Neural cell (in vitro differentiated cells): ENCODE measurements around the gene CCIN. TPM values are rescaled to one million over a fixed set of nuclear protein-coding genes. Genes with fewer than 3 reads are reported as not detected.
"Not testable (repeated sequence)": the region's sequence is repeated elsewhere in the genome, so short reads cannot be mapped to it uniquely, and the experiment has no call there.

ENCODE experiments used
- H2AFZ ChIP-seq: fragments of 200-600, 300-800 bp; sonication (generic), shearing (Covaris generic); 2 replicates; pipeline ENCODE4 v1.6.0; 2014; ENCODE audit warnings: low read depth, mild to moderate bottlenecking, antibody characterized with exemption, low read length, moderate library complexity
- H3F3A ChIP-seq: fragments of 200-600 bp; shearing (Covaris generic); 2 replicates; pipeline ENCODE4 v1.6.1; 2016; ENCODE audit warnings: mild to moderate bottlenecking, moderate library complexity, mixed read lengths, antibody characterized with exemption, low read length; ENCODE audit not compliant: insufficient read depth, poor library complexity, severe bottlenecking
- H3K27ac ChIP-seq: fragments of 200-600, 300-800 bp; sonication (generic), shearing (Covaris generic); 2 replicates; pipeline ENCODE4 v1.5.1; 2014; ENCODE audit warnings: mild to moderate bottlenecking, low read length, moderate library complexity
- H3K27me3 ChIP-seq: fragments of 300-800, 200-600 bp; sonication (generic), shearing (Covaris generic); 2 replicates; pipeline ENCODE4 v1.6.0; 2014; ENCODE audit warnings: mild to moderate bottlenecking, low read depth, low read length, moderate library complexity; ENCODE audit not compliant: insufficient read depth
- H3K36me3 ChIP-seq: fragments of 300-800, 200-600 bp; sonication (generic), shearing (Covaris generic); 2 replicates; pipeline ENCODE4 v1.5.1; 2014; ENCODE audit warnings: mild to moderate bottlenecking, antibody characterized with exemption, low read length, moderate library complexity; ENCODE audit not compliant: insufficient read depth
- H3K4me2 ChIP-seq: fragments of 300-800, 200-600 bp; sonication (generic), shearing (Covaris generic); 2 replicates; pipeline ENCODE4 v1.6.0; 2014; ENCODE audit warnings: mild to moderate bottlenecking, low read length
- H3K4me3 ChIP-seq: fragments of 300-800, 200-600 bp; sonication (generic), shearing (Covaris generic); 2 replicates; pipeline ENCODE4 v1.5.1; 2014; ENCODE audit warnings: mild to moderate bottlenecking, low read length, moderate library complexity
- H3K79me2 ChIP-seq: fragments of 200-600 bp; shearing (Covaris generic); replicated peaks from 2 replicates; pipeline ENCODE4 v1.6.0; 2014; ENCODE audit warnings: mild to moderate bottlenecking, low read length, moderate library complexity; ENCODE audit not compliant: insufficient read depth
- H3K9ac ChIP-seq: fragments of 300-800, 200-600 bp; sonication (generic), shearing (Covaris generic); 2 replicates; pipeline ENCODE4 v1.6.1; 2016; ENCODE audit warnings: mild to moderate bottlenecking, low read length, mixed read lengths
- H3K9me2 ChIP-seq: fragments of 200-600 bp; shearing (Covaris generic); 2 replicates; pipeline ENCODE4 v1.6.1; 2016; ENCODE audit warnings: mild to moderate bottlenecking, low read length, mixed read lengths; ENCODE audit not compliant: insufficient read depth
- H3K9me3 ChIP-seq: fragments of 200-600, 300-800 bp; sonication (generic), shearing (Covaris generic); 2 replicates; pipeline ENCODE4 v1.6.1; 2016; ENCODE audit warnings: mild to moderate bottlenecking, mixed run types, low read length, moderate library complexity, mixed read lengths
- H4K20me1 ChIP-seq: fragments of 200-600 bp; shearing (Covaris generic); 2 replicates; pipeline ENCODE4 v1.6.1; 2016; ENCODE audit warnings: mild to moderate bottlenecking, mixed run types; ENCODE audit not compliant: insufficient read depth
- EP300 ChIP-seq: fragments of 450-650 bp; conservative IDR thresholded peaks from 2 replicates; pipeline ENCODE4 v1.6.1; 2014; ENCODE audit warnings: antibody characterized with exemption, mild to moderate bottlenecking, moderate library complexity; ENCODE audit not compliant: poor library complexity, severe bottlenecking
- EZH2 ChIP-seq: fragments of 200-600, 300-800 bp; shearing (Covaris generic), sonication (generic); IDR thresholded peaks from 2 replicates; pipeline ENCODE4 v1.6.1; 2014; ENCODE audit warnings: antibody characterized with exemption, low read length, borderline replicate concordance, mild to moderate bottlenecking; ENCODE audit not compliant: insufficient read depth, poor library complexity, severe bottlenecking
- POLR2AphosphoS5 ChIP-seq: IDR thresholded peaks from 2 replicates; pipeline ENCODE4 v1.6.1; 2012
- RAD21 ChIP-seq: fragments of 450-650 bp; conservative IDR thresholded peaks from 2 replicates; pipeline ENCODE4 v1.6.1; 2014; ENCODE audit warnings: antibody characterized with exemption, mild to moderate bottlenecking, moderate library complexity
- SMC3 ChIP-seq: fragments of 450-650 bp; conservative IDR thresholded peaks from 2 replicates; pipeline ENCODE4 v1.6.1; 2014; ENCODE audit warnings: antibody characterized with exemption, mild to moderate bottlenecking, moderate library complexity; ENCODE audit not compliant: poor library complexity
- TAF1 ChIP-seq: IDR thresholded peaks from 2 replicates; pipeline ENCODE4 v1.6.1; 2012; ENCODE audit warnings: low read depth
- polyA plus RNA-seq: library from polyadenylated mRNA; depleted of rRNA; stranded (reverse); fragments of >200 nt; gene quantifications from 2 replicates; pipeline ENCODE4 v1.2.3, GENCODE V29; 2014
- TF ChIP-seq, protein P1 (sequence below): fragments of 450-650 bp; IDR thresholded peaks from 2 replicates; pipeline ENCODE4 v1.5.1; 2014; ENCODE audit warnings: antibody characterized with exemption, mild to moderate bottlenecking, moderate library complexity; ENCODE audit not compliant: poor library complexity, severe bottlenecking

CCIN gene
- polyA plus RNA-seq, 1 donor from 2014 or later: not detected

DNA sequence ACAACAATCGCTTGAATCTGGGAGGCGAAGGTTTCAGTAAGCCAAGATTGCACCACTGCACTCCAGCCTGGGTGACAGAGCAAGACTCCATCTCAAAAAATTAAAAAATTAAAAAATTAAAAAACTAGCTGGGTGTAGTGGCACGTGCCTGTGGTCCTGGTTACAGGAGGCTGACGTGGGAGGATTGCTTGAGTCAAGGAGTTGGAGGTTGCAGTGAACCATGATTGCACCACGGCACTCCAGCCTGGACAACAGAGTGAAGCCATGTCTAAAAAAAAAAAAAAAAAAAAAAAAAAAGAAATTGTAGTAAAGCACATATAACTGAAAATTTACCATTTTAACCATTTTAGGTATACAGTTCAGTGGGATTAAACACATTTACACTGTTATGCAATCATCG, 13.1 kb upstream of the CCIN start:
- no peak overlapping the region for H3K27ac ChIP-seq
- no peaks in the 10 kb centered on the region for H3K9me3 ChIP-seq
- no peak overlapping the region for H2AFZ ChIP-seq
- TF ChIP-seq EP300 (no peak), TAF1 (no peak), SMC3 (no peak), POLR2AphosphoS5 (no peak)
- no peak overlapping the region for H3K9ac ChIP-seq
- H3K27me3 ChIP-seq: no peaks in the 10 kb centered on the region
- H3K4me3 ChIP-seq: no peak overlapping the region
- H3F3A ChIP-seq: no peaks in the 10 kb centered on the region
- H4K20me1 ChIP-seq: no peaks in the 10 kb centered on the region
- no peaks in the 10 kb centered on the region for H3K9me2 ChIP-seq
- no peaks in the 10 kb centered on the region for H3K36me3 ChIP-seq
- H3K4me2 ChIP-seq: no peak overlapping the region
- H3K79me2 ChIP-seq: no peaks in the 10 kb centered on the region

- Histone ChIP-seq H3F3A (no peaks in the 10 kb centered on the region), H3K4me2 (no peak overlapping the region), H3K4me3 (no peak overlapping the region), H3K27me3 (no peaks in the 10 kb centered on the region), H3K9me3 (no peaks in the 10 kb centered on the region), H2AFZ (no peak overlapping the region), H4K20me1 (no peaks in the 10 kb centered on the region), H3K36me3 (no peaks in the 10 kb centered on the region), H3K9me2 (no peaks in the 10 kb centered on the region), H3K9ac (no peak overlapping the region), H3K79me2 (no peaks in the 10 kb centered on the region), H3K27ac (no peak overlapping the region)
- TF ChIP-seq, protein P1, sequence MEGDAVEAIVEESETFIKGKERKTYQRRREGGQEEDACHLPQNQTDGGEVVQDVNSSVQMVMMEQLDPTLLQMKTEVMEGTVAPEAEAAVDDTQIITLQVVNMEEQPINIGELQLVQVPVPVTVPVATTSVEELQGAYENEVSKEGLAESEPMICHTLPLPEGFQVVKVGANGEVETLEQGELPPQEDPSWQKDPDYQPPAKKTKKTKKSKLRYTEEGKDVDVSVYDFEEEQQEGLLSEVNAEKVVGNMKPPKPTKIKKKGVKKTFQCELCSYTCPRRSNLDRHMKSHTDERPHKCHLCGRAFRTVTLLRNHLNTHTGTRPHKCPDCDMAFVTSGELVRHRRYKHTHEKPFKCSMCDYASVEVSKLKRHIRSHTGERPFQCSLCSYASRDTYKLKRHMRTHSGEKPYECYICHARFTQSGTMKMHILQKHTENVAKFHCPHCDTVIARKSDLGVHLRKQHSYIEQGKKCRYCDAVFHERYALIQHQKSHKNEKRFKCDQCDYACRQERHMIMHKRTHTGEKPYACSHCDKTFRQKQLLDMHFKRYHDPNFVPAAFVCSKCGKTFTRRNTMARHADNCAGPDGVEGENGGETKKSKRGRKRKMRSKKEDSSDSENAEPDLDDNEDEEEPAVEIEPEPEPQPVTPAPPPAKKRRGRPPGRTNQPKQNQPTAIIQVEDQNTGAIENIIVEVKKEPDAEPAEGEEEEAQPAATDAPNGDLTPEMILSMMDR: no peak
- TF ChIP-seq TAF1 (no peak), RAD21 (no peak)
Measured at GRCh38 chr9:36158122-36158521, 11.1 kb upstream of the CCIN start.

DNA sequence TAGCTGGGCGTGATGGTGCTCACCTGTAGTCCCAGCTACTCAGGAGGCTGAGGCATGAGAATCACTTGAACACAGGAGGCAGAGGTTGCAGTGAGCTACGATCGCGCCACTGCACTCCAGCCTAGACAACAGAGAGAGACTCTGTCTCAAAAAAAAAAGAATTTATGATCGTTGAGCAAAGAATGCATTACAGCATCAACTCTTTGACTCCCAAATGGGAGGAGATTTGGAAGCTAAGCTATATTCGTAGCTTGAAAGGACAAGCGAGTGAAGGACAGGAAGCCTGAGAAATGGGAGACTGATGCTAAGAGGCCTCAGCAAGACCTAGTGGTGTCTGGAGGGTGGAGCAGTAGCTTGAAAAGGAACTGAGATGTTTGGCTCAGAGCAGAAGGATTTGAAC, 10.3 kb upstream of the CCIN start:
- no peak overlapping the region for H3K9ac ChIP-seq
- H3K79me2 ChIP-seq: no peaks in the 10 kb centered on the region
- H3K4me2 ChIP-seq: no peak overlapping the region
- no peaks in the 10 kb centered on the region for H3K27me3 ChIP-seq
- no peaks in the 10 kb centered on the region for H3K36me3 ChIP-seq
- H4K20me1 ChIP-seq: no peaks in the 10 kb centered on the region
- no peak overlapping the region for H3K4me3 ChIP-seq
- H3F3A ChIP-seq: no peaks in the 10 kb centered on the region
- H3K27ac ChIP-seq: no peak overlapping the region
- no peaks in the 10 kb centered on the region for H3K9me2 ChIP-seq
- TF ChIP-seq TAF1 (no peak), EZH2 (no peak), EP300 (no peak), POLR2AphosphoS5 (no peak), SMC3 (no peak), RAD21 (no peak)
- TF ChIP-seq, protein P1: no peak
- no peaks in the 10 kb centered on the region for H3K9me3 ChIP-seq
- H2AFZ ChIP-seq: no peak overlapping the region

DNA sequence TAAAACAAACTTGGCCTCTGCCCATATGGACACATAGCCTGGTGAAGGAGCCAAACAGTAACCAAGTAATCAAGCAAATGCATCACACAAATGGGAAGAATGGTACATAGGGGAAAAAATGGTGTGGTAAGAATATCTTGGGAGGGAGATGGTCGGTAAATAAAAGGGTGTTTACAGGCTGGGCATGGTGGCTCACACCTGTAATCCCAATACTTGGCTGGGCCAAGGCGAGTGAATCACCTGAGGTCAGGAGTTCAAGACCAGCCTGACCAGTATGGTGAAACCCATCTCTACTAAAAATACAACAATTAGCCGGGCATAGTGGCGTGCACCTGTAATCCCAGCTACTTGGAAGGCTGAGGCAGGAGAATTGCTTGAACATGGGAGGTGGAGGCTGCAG, 9.7 kb upstream of the CCIN start:
- H3K9ac ChIP-seq, H3K27ac ChIP-seq, H3K36me3 ChIP-seq, H3K27me3 ChIP-seq, H3K4me3 ChIP-seq, H3F3A ChIP-seq, H3K9me3 ChIP-seq, H4K20me1 ChIP-seq, H2AFZ ChIP-seq, H3K4me2 ChIP-seq, H3K9me2 ChIP-seq, H3K79me2 ChIP-seq: not testable (repeated sequence)

DNA sequence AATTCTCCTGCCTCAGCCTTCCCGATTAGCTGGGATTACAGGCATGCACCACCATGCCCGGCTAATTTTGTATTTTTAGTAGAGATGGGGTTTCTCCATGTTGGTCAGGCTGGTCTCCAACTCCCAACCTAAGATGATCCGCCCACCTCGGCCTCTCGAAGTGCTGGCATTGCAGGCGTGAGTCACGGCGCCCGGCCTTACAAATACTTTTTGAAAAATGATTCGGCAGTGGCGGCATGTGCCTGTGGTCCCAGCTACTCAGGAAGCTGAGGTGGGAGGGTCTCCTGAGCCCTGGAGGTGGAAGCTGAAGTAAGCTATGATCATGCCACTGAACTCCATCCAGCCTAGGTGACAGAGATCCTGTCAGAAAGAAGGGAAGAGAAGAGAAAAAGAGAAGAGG, 9.1 kb upstream of the CCIN start:
- not testable (repeated sequence) for H3K79me2 ChIP-seq, H2AFZ ChIP-seq, H3K27me3 ChIP-seq, H3K36me3 ChIP-seq, H4K20me1 ChIP-seq, H3K9ac ChIP-seq, H3K9me2 ChIP-seq, H3F3A ChIP-seq, H3K4me3 ChIP-seq, H3K27ac ChIP-seq, H3K4me2 ChIP-seq, H3K9me3 ChIP-seq
